ENCODE measurements around the gene STON2.
"Not testable (repeated sequence)": the region's sequence is repeated elsewhere in the genome, so short reads cannot be mapped to it uniquely, and the experiment has no call there.

Gene STON2

GRCh38 chr14:81416194-81416952 is 16.2 kb upstream of the STON2 start:
- no peak for DNase-seq

- DNase-seq: no peak
Observed at GRCh38 chr14:81415781-81416180, 15.7 kb upstream of the STON2 start.

- no peak for DNase-seq
Observed at GRCh38 chr14:81414123-81414522, 14.0 kb upstream of the STON2 start.

- no peak for DNase-seq
Observed at GRCh38 chr14:81412779-81413178, 12.7 kb upstream of the STON2 start.

GRCh38 chr14:81408595-81408994 is 8.5 kb upstream of the STON2 start:
- no peak for DNase-seq

GRCh38 chr14:81406863-81407262 is 6.7 kb upstream of the STON2 start:
- DNase-seq: peak; percentile 53

GRCh38 chr14:81402123-81402495 is 2.0 kb upstream of the STON2 start:
- peak; percentile 47 for DNase-seq

- peak; percentile 95 for DNase-seq
Observed at GRCh38 chr14:81401420-81402122, 1.4 kb upstream of the STON2 start.

- DNase-seq: peak; percentile 97
Observed at GRCh38 chr14:81400852-81401251, 728 bp upstream of the STON2 start.

GRCh38 chr14:81398196-81398891 is 1.8 kb downstream of the STON2 start:
- no peak for DNase-seq

GRCh38 chr14:81396113-81396512 is 4.0 kb downstream of the STON2 start:
- DNase-seq: no peak

GRCh38 chr14:81394739-81395138 is 5.4 kb downstream of the STON2 start:
- DNase-seq: no peak

- DNase-seq: no peak
Observed at GRCh38 chr14:81392976-81393643, 7.0 kb downstream of the STON2 start.

- DNase-seq: no peak
Observed at GRCh38 chr14:81392052-81392451, 8.1 kb downstream of the STON2 start.

GRCh38 chr14:81390696-81391095 is 9.4 kb downstream of the STON2 start:
- peak; percentile 28 for DNase-seq

- no peak for DNase-seq
Observed at GRCh38 chr14:81388336-81388735, 11.8 kb downstream of the STON2 start.

GRCh38 chr14:81386290-81386745 is 13.8 kb downstream of the STON2 start:
- no peak for DNase-seq

- no peak for DNase-seq
Observed at GRCh38 chr14:81385886-81386285, 14.2 kb downstream of the STON2 start.

- no peak for DNase-seq
Observed at GRCh38 chr14:81385419-81385818, 14.7 kb downstream of the STON2 start.

GRCh38 chr14:81384900-81385299 is 15.2 kb downstream of the STON2 start:
- peak; percentile 33 for DNase-seq

GRCh38 chr14:81382517-81383225 is 17.5 kb downstream of the STON2 start:
- no peak for DNase-seq

GRCh38 chr14:81380009-81380408 is 20.1 kb downstream of the STON2 start:
- DNase-seq: not testable (repeated sequence)

GRCh38 chr14:81371802-81372201 is 28.3 kb downstream of the STON2 start:
- no peak for DNase-seq
